HepG2 (cell line): ENCODE data around the gene LYSET. TPM values are rescaled to one million over a fixed set of nuclear protein-coding genes. Genes with fewer than 3 reads are reported as not detected.

Experiments used
- ESRRA ChIP-seq: sonication (generic); formaldehyde crosslinking; IDR thresholded peaks from 2 replicates; pipeline ENCODE4 v1.5.1; 2020; ENCODE audit warnings: mild to moderate bottlenecking, low read depth, missing genetic modification reagents
- IRX3 ChIP-seq: sonication (generic); formaldehyde crosslinking; IDR thresholded peaks from 2 replicates; pipeline ENCODE4 v1.8.1; 2023; ENCODE audit warnings: mild to moderate bottlenecking, low read depth, missing genetic modification reagents, borderline replicate concordance
- KAT2B ChIP-seq: fragments of 150-350 bp; IDR thresholded peaks from 2 replicates; pipeline ENCODE4 v1.6.1; 2014; ENCODE audit warnings: low read depth, low read length, borderline replicate concordance
- STAG1 ChIP-seq: sonication (generic); formaldehyde crosslinking; IDR thresholded peaks from 2 replicates; pipeline ENCODE4 v1.4.0; 2020; ENCODE audit warnings: missing genetic modification reagents
- TBX3 ChIP-seq: fragments of 450-650 bp; IDR thresholded peaks from 2 replicates; pipeline ENCODE4 v1.6.1; 2017; ENCODE audit warnings: antibody characterized with exemption, mild to moderate bottlenecking, inconsistent platforms, borderline replicate concordance
- TRIM24 ChIP-seq: sonication (generic); formaldehyde crosslinking; IDR thresholded peaks from 2 replicates; pipeline ENCODE4 v1.8.0; 2022; ENCODE audit warnings: mild to moderate bottlenecking, missing genetic modification reagents
- ZNF468 ChIP-seq: sonication (generic); formaldehyde crosslinking; IDR thresholded peaks from 2 replicates; pipeline ENCODE4 v1.8.0; 2022; ENCODE audit warnings: mild to moderate bottlenecking, moderate library complexity, missing genetic modification reagents
- ZNF614 ChIP-seq: IDR thresholded peaks from 2 replicates; pipeline ENCODE4 v1.6.1; 2018; ENCODE audit warnings: missing biosample characterization, missing genetic modification reagents, inconsistent platforms, borderline replicate concordance
- ZSCAN12 ChIP-seq: sonication (generic); formaldehyde crosslinking; IDR thresholded peaks from 2 replicates; pipeline ENCODE4 v1.9.0; 2021; ENCODE audit warnings: mild to moderate bottlenecking, missing genetic modification reagents
- polyA plus RNA-seq, 8 experiments: library from polyadenylated mRNA; depleted of rRNA in 3 of 8; stranded (reverse) in 7 of 8; unstranded in 1 of 8; fragments of >200 nt; fragmentation: Illumina TruSeq in 4 of 8; extraction: Trizol in 4 of 8; gene quantifications; 2 replicates each; pipeline versions ENCODE4 v1.2.1 to v1.2.3, GENCODE V29; 2011 to 2016; ENCODE audit warnings: low read depth in 4 of 8, missing spikeins in 1 of 8, mixed read lengths in 1 of 8; ENCODE audit not compliant: insufficient read depth in 1 of 8
- total RNA-seq, 5 experiments: library from RNA; depleted of rRNA; stranded (reverse); fragments of >200 nt; fragmentation: Illumina TruSeq; extraction: Trizol; gene quantifications; 2 replicates each; pipeline ENCODE4 v1.2.3, GENCODE V29; 2016; ENCODE audit warnings: low read depth in 1 of 5
- TF ChIP-seq, protein P1 (sequence below): sonication (generic); IDR thresholded peaks from 2 replicates; pipeline ENCODE4 v1.6.1; 2016; ENCODE audit warnings: low read depth, borderline replicate concordance
- TF ChIP-seq, protein P2 (sequence below): sonication (generic); formaldehyde crosslinking; IDR thresholded peaks from 2 replicates; pipeline ENCODE4 v1.4.0; 2020; ENCODE audit warnings: mild to moderate bottlenecking, missing genetic modification reagents
- TF ChIP-seq, protein P3 (sequence below): IDR thresholded peaks from 2 replicates; pipeline ENCODE4 v1.6.1; 2012; ENCODE audit warnings: inconsistent platforms
- TF ChIP-seq, protein P4 (sequence below): sonication (generic); formaldehyde crosslinking; IDR thresholded peaks from 2 replicates; pipeline ENCODE4 v1.4.0; 2020; ENCODE audit warnings: mild to moderate bottlenecking, missing genetic modification reagents
- TF ChIP-seq, protein P5 (sequence below): sonication (generic); formaldehyde crosslinking; IDR thresholded peaks from 2 replicates; pipeline ENCODE4 v1.4.0; 2020; ENCODE audit warnings: mild to moderate bottlenecking, missing genetic modification reagents, borderline replicate concordance

Gene LYSET
- total and polyA plus RNA-seq, 2 of the 13 experiments (the other 11 are each of a cell fraction or from before 2014, with no cell fraction given) = 19.1 to 36.6 TPM

DNA sequence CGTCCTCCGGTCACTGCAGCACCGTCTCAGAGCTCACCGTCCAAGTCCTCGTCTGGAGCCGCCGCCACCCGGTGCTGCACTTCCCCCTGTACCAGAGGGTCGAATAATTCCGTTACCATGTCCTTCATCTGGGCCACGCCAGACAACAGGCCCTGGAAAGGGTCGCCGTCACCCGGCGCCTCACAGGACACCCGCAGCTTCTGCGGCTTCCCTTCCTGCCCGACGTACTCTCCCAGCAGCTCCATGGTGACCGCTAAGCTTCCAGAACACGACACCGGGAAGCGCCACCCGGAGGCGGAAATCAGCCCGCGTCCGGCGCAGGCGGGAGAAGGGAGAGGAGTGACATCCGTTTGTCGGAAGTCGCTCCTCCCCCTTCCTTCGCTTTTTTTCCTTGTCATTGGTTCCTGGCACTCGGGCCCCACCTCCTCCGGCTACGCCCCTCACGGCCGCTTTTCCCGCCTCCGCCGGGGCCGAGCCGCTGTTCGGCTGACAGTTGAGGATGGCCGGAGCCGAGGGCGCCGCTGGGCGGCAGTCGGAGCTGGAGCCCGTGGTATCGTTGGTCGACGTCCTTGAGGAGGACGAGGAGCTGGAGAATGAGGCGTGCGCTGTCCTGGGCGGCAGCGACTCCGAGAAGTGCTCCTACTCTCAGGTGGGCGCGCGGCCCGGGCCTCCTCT is 21.8 kb downstream of the LYSET start, which contains the start of the genes GON7 and UBR7 (continued):
- 0 out of 2 replicates have a peak, but pooled peaks have one; percentile 59 for TF ChIP-seq ESRRA
- TF ChIP-seq ZNF468 (CRISPR knock-in tag) = no peak
- TF ChIP-seq, protein P1, sequence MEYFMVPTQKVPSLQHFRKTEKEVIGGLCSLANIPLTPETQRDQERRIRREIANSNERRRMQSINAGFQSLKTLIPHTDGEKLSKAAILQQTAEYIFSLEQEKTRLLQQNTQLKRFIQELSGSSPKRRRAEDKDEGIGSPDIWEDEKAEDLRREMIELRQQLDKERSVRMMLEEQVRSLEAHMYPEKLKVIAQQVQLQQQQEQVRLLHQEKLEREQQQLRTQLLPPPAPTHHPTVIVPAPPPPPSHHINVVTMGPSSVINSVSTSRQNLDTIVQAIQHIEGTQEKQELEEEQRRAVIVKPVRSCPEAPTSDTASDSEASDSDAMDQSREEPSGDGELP = peak; percentile 78; the same call in 1 of the 2 replicates
- no peak for TF ChIP-seq TRIM24 (CRISPR knock-in tag)
- TF ChIP-seq, protein P2, sequence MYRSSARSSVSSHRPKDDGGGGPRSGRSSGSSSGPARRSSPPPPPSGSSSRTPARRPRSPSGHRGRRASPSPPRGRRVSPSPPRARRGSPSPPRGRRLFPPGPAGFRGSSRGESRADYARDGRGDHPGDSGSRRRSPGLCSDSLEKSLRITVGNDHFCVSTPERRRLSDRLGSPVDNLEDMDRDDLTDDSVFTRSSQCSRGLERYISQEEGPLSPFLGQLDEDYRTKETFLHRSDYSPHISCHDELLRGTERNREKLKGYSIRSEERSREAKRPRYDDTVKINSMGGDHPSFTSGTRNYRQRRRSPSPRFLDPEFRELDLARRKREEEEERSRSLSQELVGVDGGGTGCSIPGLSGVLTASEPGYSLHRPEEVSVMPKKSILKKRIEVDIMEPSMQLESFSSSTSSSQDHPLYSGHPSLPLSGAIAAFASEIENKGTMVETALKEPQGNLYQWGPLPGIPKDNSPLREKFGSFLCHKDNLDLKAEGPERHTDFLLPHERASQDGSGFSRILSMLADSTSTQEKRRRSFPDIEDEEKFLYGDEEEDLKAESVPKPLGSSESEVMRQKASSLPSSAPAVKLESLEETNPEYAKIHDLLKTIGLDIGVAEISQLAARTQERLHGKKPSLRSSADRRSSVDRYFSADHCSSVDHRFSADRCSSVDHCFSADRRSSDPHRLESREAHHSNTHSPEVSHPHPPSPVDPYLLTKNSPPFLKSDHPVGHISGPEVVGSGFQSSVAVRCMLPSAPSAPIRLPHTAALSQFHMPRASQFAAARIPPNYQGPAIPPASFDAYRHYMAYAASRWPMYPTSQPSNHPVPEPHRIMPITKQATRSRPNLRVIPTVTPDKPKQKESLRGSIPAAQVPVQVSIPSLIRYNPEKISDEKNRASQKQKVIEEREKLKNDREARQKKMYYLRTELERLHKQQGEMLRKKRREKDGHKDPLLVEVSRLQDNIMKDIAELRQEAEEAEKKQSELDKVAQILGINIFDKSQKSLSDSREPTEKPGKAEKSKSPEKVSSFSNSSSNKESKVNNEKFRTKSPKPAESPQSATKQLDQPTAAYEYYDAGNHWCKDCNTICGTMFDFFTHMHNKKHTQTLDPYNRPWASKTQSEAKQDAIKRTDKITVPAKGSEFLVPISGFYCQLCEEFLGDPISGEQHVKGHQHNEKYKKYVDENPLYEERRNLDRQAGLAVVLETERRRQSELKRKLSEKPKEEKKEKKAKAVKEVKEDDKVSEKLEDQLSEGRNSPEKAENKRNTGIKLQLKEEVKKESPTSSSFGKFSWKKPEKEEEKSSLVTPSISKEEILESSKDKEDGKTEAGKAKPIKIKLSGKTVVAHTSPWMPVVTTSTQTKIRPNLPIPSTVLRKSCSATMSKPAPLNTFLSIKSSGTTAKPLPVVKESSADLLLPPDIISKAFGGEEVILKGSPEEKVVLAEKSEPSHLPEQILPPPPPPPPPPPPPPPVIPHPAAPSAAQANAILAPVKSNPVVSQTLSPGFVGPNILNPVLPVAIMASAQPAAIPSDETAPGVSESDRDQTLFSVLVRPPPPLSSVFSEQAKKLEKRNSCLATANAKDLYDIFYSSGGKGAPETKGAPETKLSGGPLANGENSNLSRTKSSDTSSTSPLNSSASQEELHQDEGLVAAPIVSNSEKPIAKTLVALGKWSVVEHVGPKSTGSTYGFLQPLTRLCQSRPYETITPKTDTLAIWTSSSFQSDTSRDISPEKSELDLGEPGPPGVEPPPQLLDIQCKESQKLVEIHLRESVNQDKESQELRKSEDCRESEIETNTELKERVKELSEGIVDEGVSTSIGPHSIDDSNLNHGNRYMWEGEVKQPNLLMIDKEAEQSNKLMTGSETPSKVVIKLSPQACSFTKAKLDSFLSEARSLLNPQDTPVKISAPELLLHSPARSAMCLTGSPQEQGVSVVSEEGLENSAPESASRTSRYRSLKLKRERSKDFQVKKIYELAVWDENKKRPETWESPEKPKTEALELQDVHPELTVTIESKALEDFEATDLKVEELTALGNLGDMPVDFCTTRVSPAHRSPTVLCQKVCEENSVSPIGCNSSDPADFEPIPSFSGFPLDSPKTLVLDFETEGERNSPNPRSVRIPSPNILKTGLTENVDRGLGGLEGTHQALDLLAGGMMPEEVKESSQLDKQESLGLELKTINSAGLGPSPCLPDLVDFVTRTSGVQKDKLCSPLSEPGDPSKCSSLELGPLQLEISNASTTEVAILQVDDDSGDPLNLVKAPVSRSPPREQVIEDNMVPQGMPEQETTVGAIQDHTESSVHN (CRISPR knock-in tag) = no peak
- TF ChIP-seq IRX3 (CRISPR knock-in tag) = no peak
- peak; percentile 64; the same call in 1 of the 2 replicates for TF ChIP-seq ZNF614 (CRISPR knock-in tag)
- TF ChIP-seq, protein P3, sequence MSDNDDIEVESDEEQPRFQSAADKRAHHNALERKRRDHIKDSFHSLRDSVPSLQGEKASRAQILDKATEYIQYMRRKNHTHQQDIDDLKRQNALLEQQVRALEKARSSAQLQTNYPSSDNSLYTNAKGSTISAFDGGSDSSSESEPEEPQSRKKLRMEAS = peak; percentile 80
- TF ChIP-seq, protein P4, sequence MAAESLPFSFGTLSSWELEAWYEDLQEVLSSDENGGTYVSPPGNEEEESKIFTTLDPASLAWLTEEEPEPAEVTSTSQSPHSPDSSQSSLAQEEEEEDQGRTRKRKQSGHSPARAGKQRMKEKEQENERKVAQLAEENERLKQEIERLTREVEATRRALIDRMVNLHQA = no peak
- TF ChIP-seq KAT2B = no peak
- TF ChIP-seq ZSCAN12 = no peak
- peak; percentile 21 for TF ChIP-seq STAG1 (CRISPR knock-in tag)
- TF ChIP-seq, protein P5, sequence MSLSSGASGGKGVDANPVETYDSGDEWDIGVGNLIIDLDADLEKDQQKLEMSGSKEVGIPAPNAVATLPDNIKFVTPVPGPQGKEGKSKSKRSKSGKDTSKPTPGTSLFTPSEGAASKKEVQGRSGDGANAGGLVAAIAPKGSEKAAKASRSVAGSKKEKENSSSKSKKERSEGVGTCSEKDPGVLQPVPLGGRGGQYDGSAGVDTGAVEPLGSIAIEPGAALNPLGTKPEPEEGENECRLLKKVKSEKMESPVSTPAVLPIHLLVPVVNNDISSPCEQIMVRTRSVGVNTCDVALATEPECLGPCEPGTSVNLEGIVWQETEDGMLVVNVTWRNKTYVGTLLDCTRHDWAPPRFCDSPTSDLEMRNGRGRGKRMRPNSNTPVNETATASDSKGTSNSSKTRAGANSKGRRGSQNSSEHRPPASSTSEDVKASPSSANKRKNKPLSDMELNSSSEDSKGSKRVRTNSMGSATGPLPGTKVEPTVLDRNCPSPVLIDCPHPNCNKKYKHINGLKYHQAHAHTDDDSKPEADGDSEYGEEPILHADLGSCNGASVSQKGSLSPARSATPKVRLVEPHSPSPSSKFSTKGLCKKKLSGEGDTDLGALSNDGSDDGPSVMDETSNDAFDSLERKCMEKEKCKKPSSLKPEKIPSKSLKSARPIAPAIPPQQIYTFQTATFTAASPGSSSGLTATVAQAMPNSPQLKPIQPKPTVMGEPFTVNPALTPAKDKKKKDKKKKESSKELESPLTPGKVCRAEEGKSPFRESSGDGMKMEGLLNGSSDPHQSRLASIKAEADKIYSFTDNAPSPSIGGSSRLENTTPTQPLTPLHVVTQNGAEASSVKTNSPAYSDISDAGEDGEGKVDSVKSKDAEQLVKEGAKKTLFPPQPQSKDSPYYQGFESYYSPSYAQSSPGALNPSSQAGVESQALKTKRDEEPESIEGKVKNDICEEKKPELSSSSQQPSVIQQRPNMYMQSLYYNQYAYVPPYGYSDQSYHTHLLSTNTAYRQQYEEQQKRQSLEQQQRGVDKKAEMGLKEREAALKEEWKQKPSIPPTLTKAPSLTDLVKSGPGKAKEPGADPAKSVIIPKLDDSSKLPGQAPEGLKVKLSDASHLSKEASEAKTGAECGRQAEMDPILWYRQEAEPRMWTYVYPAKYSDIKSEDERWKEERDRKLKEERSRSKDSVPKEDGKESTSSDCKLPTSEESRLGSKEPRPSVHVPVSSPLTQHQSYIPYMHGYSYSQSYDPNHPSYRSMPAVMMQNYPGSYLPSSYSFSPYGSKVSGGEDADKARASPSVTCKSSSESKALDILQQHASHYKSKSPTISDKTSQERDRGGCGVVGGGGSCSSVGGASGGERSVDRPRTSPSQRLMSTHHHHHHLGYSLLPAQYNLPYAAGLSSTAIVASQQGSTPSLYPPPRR (CRISPR knock-in tag) = no peak; the same call in 1 of the 2 replicates
- TF ChIP-seq TBX3 = no peak
